OCI-LY3 (cell line): ENCODE measurements around the gene ITFG1.

Source experiments
- H2AFZ ChIP-seq: fragments of 200-600, 300-600 bp; shearing (Covaris generic); 2 replicates; pipeline ENCODE4 v1.6.0; 2014; ENCODE audit warnings: antibody characterized with exemption, low read depth, low read length
- H3K27ac ChIP-seq: fragments of 200-600, 300-600 bp; sonication (generic); 2 replicates; pipeline ENCODE4 v1.5.1; 2014; ENCODE audit warnings: mild to moderate bottlenecking, low read length, moderate library complexity, mixed read lengths
- H3K27me3 ChIP-seq: fragments of 200-600, 300-600 bp; sonication (generic); 2 replicates; pipeline ENCODE4 v1.6.1; 2014; ENCODE audit warnings: low read depth, low read length, mixed read lengths
- H3K36me3 ChIP-seq: fragments of 200-600, 300-600 bp; sonication (generic); replicated peaks from 2 replicates; pipeline ENCODE3; 2014; ENCODE audit warnings: low read depth, low read length, mixed read lengths
- H3K4me1 ChIP-seq: fragments of 300-600, 200-600 bp; sonication (generic); 2 replicates; pipeline ENCODE4 v1.6.1; 2014; ENCODE audit warnings: low read length, mixed read lengths
- H3K4me2 ChIP-seq: fragments of 200-600, 300-600 bp; sonication (generic); 2 replicates; pipeline ENCODE4 v1.6.1; 2014; ENCODE audit warnings: low read length, mixed read lengths
- H3K4me3 ChIP-seq: fragments of 300-600, 200-600 bp; sonication (generic); 2 replicates; pipeline ENCODE4 v1.5.1; 2014; ENCODE audit warnings: antibody characterized with exemption, mild to moderate bottlenecking, low read length, moderate library complexity
- H3K79me2 ChIP-seq: fragments of 300-600, 200-600 bp; shearing (Covaris generic); 2 replicates; pipeline ENCODE4 v1.6.1; 2014; ENCODE audit warnings: mild to moderate bottlenecking, low read length, mixed read lengths
- H3K9ac ChIP-seq: fragments of 300-600, 200-600 bp; shearing (Covaris generic); 2 replicates; pipeline ENCODE4 v1.6.0; 2014; ENCODE audit warnings: mild to moderate bottlenecking, low read length, moderate library complexity
- H3K9me3 ChIP-seq: fragments of 200-600, 300-600 bp; shearing (Covaris generic); 2 replicates; pipeline ENCODE4 v1.6.1; 2014; ENCODE audit warnings: low read length, mixed read lengths; ENCODE audit not compliant: insufficient read depth
- H4K20me1 ChIP-seq: fragments of 200-600, 300-600 bp; sonication (generic); 2 replicates; pipeline ENCODE4 v1.6.1; 2016; ENCODE audit warnings: low read length, mixed read lengths; ENCODE audit not compliant: insufficient read depth
- CTCF ChIP-seq: fragments of 200-600, 300-600 bp; sonication (generic); IDR thresholded peaks from 2 replicates; pipeline ENCODE4 v1.5.1; 2014; ENCODE audit warnings: antibody characterized with exemption, low read length, low read depth
- EZH2phosphoT487 ChIP-seq: fragments of 200-600 bp; shearing (Covaris generic); IDR thresholded peaks from 2 replicates; pipeline ENCODE4 v1.6.1; 2018; ENCODE audit warnings: antibody characterized with exemption, mixed run types, low read depth

ITFG1 gene

DNA sequence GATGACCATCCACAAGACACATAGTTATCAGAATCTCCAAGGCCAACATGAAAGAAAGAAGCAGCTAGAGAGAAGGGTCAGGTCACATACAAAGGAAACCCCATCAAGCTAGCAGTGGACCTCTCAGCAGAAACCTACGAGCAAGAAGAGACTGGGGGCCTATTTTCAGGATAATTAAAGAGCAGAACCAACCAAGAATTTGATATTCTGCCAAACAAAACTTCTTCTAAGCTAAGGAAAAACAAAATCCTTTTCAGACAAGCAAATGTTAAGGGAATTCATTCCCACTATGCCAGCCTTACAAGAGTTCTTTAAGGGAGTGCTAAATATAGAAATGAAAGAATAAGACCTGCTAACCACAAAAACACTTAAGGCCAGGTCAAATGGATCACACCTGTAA is 47.8 kb downstream of the ITFG1 start:
- Histone ChIP-seq H3K36me3 (peaks cover 3% of the 10 kb centered on the region), H2AFZ (no peak overlapping the region), H3K9ac (no peak overlapping the region), H3K27me3 (no peaks in the 10 kb centered on the region), H4K20me1 (no peaks in the 10 kb centered on the region), H3K4me2 (no peak overlapping the region), H3K9me3 (no peaks in the 10 kb centered on the region), H3K79me2 (no peaks in the 10 kb centered on the region), H3K4me1 (no peaks in the 10 kb centered on the region), H3K27ac (no peak overlapping the region), H3K4me3 (no peak overlapping the region)
- TF ChIP-seq EZH2phosphoT487, result no peak
- TF ChIP-seq CTCF, result no peak

DNA sequence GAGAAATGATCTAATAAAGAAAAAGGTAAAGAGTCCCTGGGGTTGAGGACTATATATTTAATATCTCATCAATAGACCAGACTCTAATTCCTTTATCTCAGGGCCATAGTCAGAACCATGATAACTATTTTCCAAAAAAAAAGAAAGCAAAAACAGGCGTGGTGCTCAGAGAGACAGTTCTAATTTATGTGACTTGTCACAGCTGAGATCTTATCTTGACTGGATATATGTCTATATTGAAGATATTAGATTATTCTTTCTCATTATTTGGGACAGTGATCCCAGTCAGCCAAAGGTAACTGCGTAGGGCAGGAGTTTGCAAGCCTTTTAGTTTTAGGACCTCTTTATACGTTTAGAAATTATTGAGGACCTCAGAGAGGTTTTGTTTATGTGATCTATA is 52.4 kb downstream of the ITFG1 start:
- TF ChIP-seq EZH2phosphoT487 (no peak), CTCF (no peak)
- Histone ChIP-seq H3K27ac (no peak overlapping the region), H4K20me1 (no peaks in the 10 kb centered on the region), H3K4me2 (no peak overlapping the region), H3K79me2 (no peaks in the 10 kb centered on the region), H3K4me3 (no peak overlapping the region), H3K36me3 (no peaks in the 10 kb centered on the region), H2AFZ (no peak overlapping the region), H3K4me1 (no peaks in the 10 kb centered on the region), H3K9me3 (no peaks in the 10 kb centered on the region), H3K9ac (no peak overlapping the region), H3K27me3 (no peaks in the 10 kb centered on the region)

DNA sequence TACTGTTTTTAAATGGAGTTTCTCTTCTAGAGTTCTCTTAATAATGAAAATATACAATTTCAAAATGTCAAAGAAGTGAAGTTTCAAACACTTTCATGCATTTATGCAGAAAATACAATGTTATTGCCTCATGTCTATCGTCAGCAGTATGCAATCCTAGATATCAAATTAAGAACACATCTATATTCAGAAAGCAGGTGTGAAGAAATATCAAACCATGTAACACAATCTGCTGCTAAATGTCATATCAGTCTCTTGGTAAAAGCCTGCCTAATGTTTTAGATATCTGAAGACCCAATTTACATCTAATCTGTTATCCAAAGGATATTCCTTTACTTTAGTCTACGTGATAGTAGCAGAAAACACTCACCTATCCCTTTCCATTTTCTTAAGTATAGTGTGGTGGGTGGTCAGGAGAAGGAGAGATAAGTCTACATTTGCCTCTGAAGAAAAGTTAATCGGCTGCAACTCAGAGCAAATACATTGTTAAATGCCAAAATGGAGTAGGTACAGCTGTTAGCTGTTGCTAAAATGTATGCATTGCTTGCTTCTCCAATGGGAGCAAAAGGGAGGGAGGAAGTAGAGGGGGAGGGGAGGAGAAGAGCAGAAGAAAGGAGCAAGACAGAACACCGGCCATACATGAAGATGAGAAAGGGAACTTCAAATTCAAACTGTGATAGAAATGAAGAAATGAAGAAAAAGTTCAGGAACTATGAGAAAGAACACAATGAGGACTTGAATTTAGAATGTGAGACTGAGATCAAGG is 64.9 kb downstream of the ITFG1 start:
- no peak for TF ChIP-seq CTCF
- TF ChIP-seq EZH2phosphoT487, result no peak
- no peaks in the 10 kb centered on the region for H3K27me3 ChIP-seq
- H3K79me2 ChIP-seq, result no peaks in the 10 kb centered on the region
- peaks cover 22% of the 10 kb centered on the region for H4K20me1 ChIP-seq
- H3K27ac ChIP-seq, result no peak overlapping the region
- H3K4me1 ChIP-seq, result peaks cover 17% of the 10 kb centered on the region
- no peak overlapping the region for H3K4me3 ChIP-seq
- H3K4me2 ChIP-seq, result no peak overlapping the region
- no peaks in the 10 kb centered on the region for H3K9me3 ChIP-seq
- no peak overlapping the region for H3K9ac ChIP-seq
- H2AFZ ChIP-seq, result no peak overlapping the region
- no peaks in the 10 kb centered on the region for H3K36me3 ChIP-seq

DNA sequence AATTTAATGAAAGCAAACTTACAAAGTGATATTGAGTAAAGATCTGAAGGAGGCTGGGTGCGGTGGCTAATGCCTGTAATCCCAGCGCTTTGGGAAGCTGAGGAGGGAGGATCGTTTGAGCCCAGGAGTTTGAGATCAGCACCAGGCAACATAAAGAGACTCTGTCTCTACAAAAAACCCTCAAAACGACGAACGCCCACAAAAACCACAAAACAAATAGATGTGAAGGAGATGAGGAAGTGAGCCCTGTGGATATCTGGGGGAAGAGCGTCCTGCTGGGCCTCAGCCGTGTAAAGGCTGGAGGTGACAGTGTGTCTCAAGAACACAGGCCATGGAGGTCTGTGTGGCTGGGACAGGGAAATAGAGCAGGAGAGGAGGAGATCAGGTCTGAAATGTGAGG is 68.8 kb downstream of the ITFG1 start:
- peak overlapping the region; percentile 39 for H3K4me2 ChIP-seq
- H3K27ac ChIP-seq, result no peak overlapping the region
- H3K9ac ChIP-seq, result no peak overlapping the region
- TF ChIP-seq EZH2phosphoT487 (no peak), CTCF (no peak)
- peaks cover 24% of the 10 kb centered on the region for H4K20me1 ChIP-seq
- no peak overlapping the region for H3K4me3 ChIP-seq
- H3K9me3 ChIP-seq, result no peaks in the 10 kb centered on the region
- no peaks in the 10 kb centered on the region for H3K79me2 ChIP-seq
- no peaks in the 10 kb centered on the region for H3K36me3 ChIP-seq
- H3K27me3 ChIP-seq, result no peaks in the 10 kb centered on the region
- no peak overlapping the region for H2AFZ ChIP-seq
- peaks cover 17% of the 10 kb centered on the region for H3K4me1 ChIP-seq
